Activated CD4-positive, alpha-beta T cell treated with anti-CD3 and anti-CD28 coated beads, Interleukin-2, Interleukin-4, amounts not matched to agents 100 ng/mL and 50 ng/mL, durations not matched to agents 16 hours and 8 hours (primary cell): ENCODE data around the gene FMNL3.

Experiments used
- DNase-seq: peaks from one replicate; pipeline ENCODE4 v3.0.0-alpha.2; 2020; ENCODE audit warnings: low spot score

FMNL3 gene

GRCh38 chr12:49604856-49605255, 102.3 kb downstream of the FMNL3 start:
- no peak for DNase-seq

- no peak for DNase-seq
These were observed 103.5 kb downstream of the FMNL3 start for GRCh38 chr12:49603721-49604120.

GRCh38 chr12:49599961-49600360, 107.2 kb downstream of the FMNL3 start:
- DNase-seq = no peak

- no peak for DNase-seq
These were observed 108.7 kb downstream of the FMNL3 start for GRCh38 chr12:49598527-49598926.

GRCh38 chr12:49588721-49589516, 118.3 kb downstream of the FMNL3 start:
- DNase-seq = no peak

GRCh38 chr12:49588281-49588680, 118.9 kb downstream of the FMNL3 start:
- no peak for DNase-seq

- DNase-seq = no peak
These were observed 119.9 kb downstream of the FMNL3 start for GRCh38 chr12:49587174-49587908.
